ENCODE data around the gene KDM1A.
A peak's percentile ranks its signal among the peaks of the same experiment; 100 is the strongest.

Gene KDM1A

DNA sequence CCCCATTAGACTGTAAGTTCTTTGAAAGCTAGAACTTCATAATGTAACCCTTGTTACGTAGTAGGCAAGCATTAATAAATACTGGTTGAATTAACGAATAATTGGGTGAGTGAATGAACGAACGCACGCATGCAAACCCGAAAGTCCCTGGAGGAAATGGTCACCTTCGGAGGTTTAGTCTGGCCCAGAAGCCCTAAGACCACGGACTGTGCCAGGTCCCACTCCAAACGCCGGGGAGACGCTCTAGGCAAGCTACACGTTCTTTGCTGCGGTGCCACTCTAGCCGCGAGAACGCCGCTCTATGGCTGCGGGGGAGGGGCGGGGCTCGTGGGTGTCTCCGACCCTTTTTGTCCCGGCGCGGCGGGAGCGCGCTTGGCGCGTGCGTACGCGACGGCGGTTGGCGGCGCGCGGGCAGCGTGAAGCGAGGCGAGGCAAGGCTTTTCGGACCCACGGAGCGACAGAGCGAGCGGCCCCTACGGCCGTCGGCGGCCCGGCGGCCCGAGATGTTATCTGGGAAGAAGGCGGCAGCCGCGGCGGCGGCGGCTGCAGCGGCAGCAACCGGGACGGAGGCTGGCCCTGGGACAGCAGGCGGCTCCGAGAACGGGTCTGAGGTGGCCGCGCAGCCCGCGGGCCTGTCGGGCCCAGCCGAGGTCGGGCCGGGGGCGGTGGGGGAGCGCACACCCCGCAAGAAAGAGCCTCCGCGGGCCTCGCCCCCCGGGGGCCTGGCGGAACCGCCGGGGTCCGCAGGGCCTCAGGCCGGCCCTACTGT lies at the start of gene KDM1A (continued):
- TF ChIP-seq ZNF664 (tag by site-specific recombination; IDR thresholded peaks at IDR 0.05) (peak; percentile 75; the same call in 1 of the 2 replicates), ZNF561 (tag by site-specific recombination; IDR thresholded peaks at IDR 0.05; ENCODE audit: borderline replicate concordance) (peak; percentile 89; the same call in 1 of the 2 replicates), SCRT1 (tag by site-specific recombination; IDR thresholded peaks at IDR 0.05; ENCODE audit: borderline replicate concordance) (no peak), ZNF558 (tag by site-specific recombination; IDR thresholded peaks at IDR 0.05) (peak; percentile 62; the same call in 1 of the 2 replicates), ZBTB11 (tag by site-specific recombination; conservative IDR thresholded peaks at IDR 0.05; ENCODE audit: low read depth) (peak; percentile 73), BCL11A (tag by site-specific recombination; IDR thresholded peaks at IDR 0.05; ENCODE audit: low read depth) (peak; percentile 86; the same call in 1 of the 2 replicates), FEZF1 (tag by site-specific recombination; IDR thresholded peaks at IDR 0.05) (peak; percentile 27; the same call in 1 of the 2 replicates), KLF9 (tag by site-specific recombination; IDR thresholded peaks at IDR 0.05; ENCODE audit: low read depth) (peak; percentile 92), ZBTB21 (tag by site-specific recombination; IDR thresholded peaks at IDR 0.05) (peak; percentile 73), ZNF398 (tag by site-specific recombination; IDR thresholded peaks at IDR 0.05) (0 out of 2 replicates have a peak, but pooled peaks have one; percentile 22), IKZF3 (tag by site-specific recombination; IDR thresholded peaks at IDR 0.05) (peak; percentile 58), REST (tag by site-specific recombination; IDR thresholded peaks at IDR 0.05) (0 out of 2 replicates have a peak, but pooled peaks have one; percentile 14), BCL6B (tag by site-specific recombination; IDR thresholded peaks at IDR 0.05) (no peak), ZNF843 (tag by site-specific recombination; IDR thresholded peaks at IDR 0.05) (peak; percentile 87), SETDB1 (IDR thresholded peaks at IDR 0.05; ENCODE audit: insufficient read length, low read length) (no peak), KLF10 (tag by site-specific recombination; IDR thresholded peaks at IDR 0.05) (peak; percentile 82), KLF7 (tag by site-specific recombination; IDR thresholded peaks at IDR 0.05; ENCODE audit: borderline replicate concordance) (peak; percentile 74; the same call in 1 of the 2 replicates), ZNF707 (tag by site-specific recombination; IDR thresholded peaks at IDR 0.05) (no peak), ZNF777 (tag by site-specific recombination; IDR thresholded peaks at IDR 0.05; ENCODE audit: borderline replicate concordance) (no peak), ZSCAN23 (tag by site-specific recombination; IDR thresholded peaks at IDR 0.05) (peak; percentile 88), SP3 (tag by site-specific recombination; IDR thresholded peaks at IDR 0.05) (peak; percentile 77), ZNF768 (tag by site-specific recombination; IDR thresholded peaks at IDR 0.05) (no peak), ZNF311 (tag by site-specific recombination; IDR thresholded peaks at IDR 0.05; ENCODE audit: borderline replicate concordance) (no peak), ZNF24 (tag by site-specific recombination; IDR thresholded peaks at IDR 0.05) (peak; percentile 96)
- TF ChIP-seq, protein P1, sequence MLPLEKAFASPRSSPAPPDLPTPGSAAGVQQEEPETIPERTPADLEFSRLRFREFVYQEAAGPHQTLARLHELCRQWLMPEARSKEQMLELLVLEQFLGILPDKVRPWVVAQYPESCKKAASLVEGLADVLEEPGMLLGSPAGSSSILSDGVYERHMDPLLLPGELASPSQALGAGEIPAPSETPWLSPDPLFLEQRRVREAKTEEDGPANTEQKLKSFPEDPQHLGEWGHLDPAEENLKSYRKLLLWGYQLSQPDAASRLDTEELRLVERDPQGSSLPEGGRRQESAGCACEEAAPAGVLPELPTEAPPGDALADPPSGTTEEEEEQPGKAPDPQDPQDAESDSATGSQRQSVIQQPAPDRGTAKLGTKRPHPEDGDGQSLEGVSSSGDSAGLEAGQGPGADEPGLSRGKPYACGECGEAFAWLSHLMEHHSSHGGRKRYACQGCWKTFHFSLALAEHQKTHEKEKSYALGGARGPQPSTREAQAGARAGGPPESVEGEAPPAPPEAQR (tag by site-specific recombination; IDR thresholded peaks at IDR 0.05): peak; percentile 91
- TF ChIP-seq, protein P2, sequence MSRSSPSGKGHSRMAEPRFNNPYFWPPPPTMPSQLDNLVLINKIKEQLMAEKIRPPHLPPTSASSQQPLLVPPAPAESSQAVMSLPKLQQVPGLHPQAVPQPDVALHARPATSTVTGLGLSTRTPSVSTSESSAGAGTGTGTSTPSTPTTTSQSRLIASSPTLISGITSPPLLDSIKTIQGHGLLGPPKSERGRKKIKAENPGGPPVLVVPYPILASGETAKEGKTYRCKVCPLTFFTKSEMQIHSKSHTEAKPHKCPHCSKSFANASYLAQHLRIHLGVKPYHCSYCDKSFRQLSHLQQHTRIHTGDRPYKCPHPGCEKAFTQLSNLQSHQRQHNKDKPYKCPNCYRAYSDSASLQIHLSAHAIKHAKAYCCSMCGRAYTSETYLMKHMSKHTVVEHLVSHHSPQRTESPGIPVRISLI (tag by site-specific recombination; IDR thresholded peaks at IDR 0.05): peak; percentile 77; the same call in 1 of the 2 replicates

Measured in HEK293 (cell line).